ENCODE measurements around the gene CD22. TPM values are rescaled to one million over a fixed set of nuclear protein-coding genes. Genes with fewer than 3 reads are reported as not detected.

CD22 gene
- total and polyA plus RNA-seq, 2 of the 13 experiments (the other 11 are each of a cell fraction or from before 2014, with no cell fraction given) = 0.71 to 1.7 TPM

GRCh38 chr19:35309481-35310279 lies 19.3 kb upstream of the CD22 start (continued):
- no peak for TF ChIP-seq ELF4 (CRISPR knock-in tag; IDR thresholded peaks at IDR 0.05; ENCODE audit: borderline replicate concordance)
- no peak for TF ChIP-seq NONO (IDR thresholded peaks at IDR 0.05)
- TF ChIP-seq NONO (CRISPR knock-in tag; conservative IDR thresholded peaks at IDR 0.05) = no peak
- TF ChIP-seq FOXP1 (IDR thresholded peaks at IDR 0.05) = no peak
- peak; percentile 87 for TF ChIP-seq FOXP1 (CRISPR knock-in tag; IDR thresholded peaks at IDR 0.05)
- TF ChIP-seq ZNF780A (CRISPR knock-in tag; IDR thresholded peaks at IDR 0.05) = no peak
- TF ChIP-seq TCF7L2 (IDR thresholded peaks at IDR 0.05; ENCODE audit: low read depth, low read length) = no peak
- no peak for TF ChIP-seq THAP9 (CRISPR knock-in tag; IDR thresholded peaks at IDR 0.05; ENCODE audit: borderline replicate concordance)
- TF ChIP-seq ZNF468 (CRISPR knock-in tag; IDR thresholded peaks at IDR 0.05) = no peak
- no peak for TF ChIP-seq YY1 (IDR thresholded peaks at IDR 0.05; ENCODE audit: insufficient read depth, insufficient replicate concordance, low read depth, low read length)
- TF ChIP-seq TP53 (CRISPR knock-in tag; conservative IDR thresholded peaks at IDR 0.05) = no peak
- TF ChIP-seq ZNF737 (CRISPR knock-in tag; IDR thresholded peaks at IDR 0.05; ENCODE audit: borderline replicate concordance) = 0 out of 2 replicates have a peak, but pooled peaks have one; percentile 49
- TF ChIP-seq ZNF564 (CRISPR knock-in tag; IDR thresholded peaks at IDR 0.05) = no peak
- no peak for TF ChIP-seq DRAP1 (CRISPR knock-in tag; IDR thresholded peaks at IDR 0.05)
- TF ChIP-seq ZSCAN20 (CRISPR knock-in tag; IDR thresholded peaks at IDR 0.05; ENCODE audit: borderline replicate concordance) = no peak
- TF ChIP-seq THYN1 (CRISPR knock-in tag; IDR thresholded peaks at IDR 0.05; ENCODE audit: borderline replicate concordance, low read depth) = no peak
- no peak for TF ChIP-seq GPN1 (CRISPR knock-in tag; IDR thresholded peaks at IDR 0.05; ENCODE audit: borderline replicate concordance)
- no peak for TF ChIP-seq SRSF9 (IDR thresholded peaks at IDR 0.05; ENCODE audit: borderline replicate concordance, insufficient read depth, low read depth, low read length, poor library complexity, severe bottlenecking)
- TF ChIP-seq ZNF557 (CRISPR knock-in tag; IDR thresholded peaks at IDR 0.05) = no peak
- no peak for TF ChIP-seq THAP11 (CRISPR knock-in tag; IDR thresholded peaks at IDR 0.05)
- peak; percentile 67; the same call in 1 of the 2 replicates for TF ChIP-seq NR2C2 (CRISPR knock-in tag; IDR thresholded peaks at IDR 0.05; ENCODE audit: borderline replicate concordance)
- no peak for TF ChIP-seq SETDB1 (CRISPR knock-in tag; IDR thresholded peaks at IDR 0.05; ENCODE audit: borderline replicate concordance)
- TF ChIP-seq SRF (IDR thresholded peaks at IDR 0.05; ENCODE audit: low read depth, low read length) = no peak
- peak; percentile 46; the same call in 1 of the 2 replicates for TF ChIP-seq ZNF205 (CRISPR knock-in tag; IDR thresholded peaks at IDR 0.05)
- TF ChIP-seq ZFP91 (CRISPR knock-in tag; IDR thresholded peaks at IDR 0.05; ENCODE audit: borderline replicate concordance) = peak; percentile 61; the same call in 1 of the 2 replicates

All from HepG2 (cell line).